Vagina (tissue), 2 donors: ENCODE results near the gene ADGRB2. TPM values are rescaled to one million over a fixed set of nuclear protein-coding genes. Genes with fewer than 3 reads are reported as not detected.

Source experiments
- DNase-seq, 2 donors: peaks; one replicate each; pipeline ENCODE4 v3.0.0-alpha.2; 2017; ENCODE audit errors: extremely low spot score in 2 of 2
- H3K27ac ChIP-seq: fragments of 200-600 bp; sonication (generic); one replicate; pipeline ENCODE4 v1.5.1; 2019
- H3K27me3 ChIP-seq: fragments of 200-600 bp; sonication (generic); one replicate; pipeline ENCODE4 v1.5.1; 2019
- H3K36me3 ChIP-seq, 2 donors: fragments of 200-600 bp; sonication (generic); one replicate each; pipeline ENCODE4 v1.5.1; 2017 to 2019
- H3K4me1 ChIP-seq: fragments of 200-600 bp; sonication (generic); one replicate; pipeline ENCODE4 v1.5.1; 2019
- H3K4me3 ChIP-seq, 2 donors: fragments of 200-600 bp; sonication (generic); 1 replicate in 1 of 2; 2 replicates in 1 of 2; pipeline ENCODE4 v1.5.1; 2016 to 2019
- H3K9me3 ChIP-seq: fragments of 200-600 bp; sonication (generic); one replicate; pipeline ENCODE4 v1.5.1; 2019
- POLR2A ChIP-seq, 2 donors: fragments of 450-650 bp; IDR thresholded peaks; one replicate each; pipeline ENCODE4 v1.6.1; 2017; ENCODE audit warnings: antibody characterized with exemption in 2 of 2, mild to moderate bottlenecking in 2 of 2, moderate library complexity in 2 of 2
- POLR2AphosphoS5 ChIP-seq, 2 donors: sonication (generic); formaldehyde crosslinking; IDR thresholded peaks; one replicate each; pipeline ENCODE4 v1.9.0; 2017; ENCODE audit warnings: antibody characterized with exemption in 2 of 2, mild to moderate bottlenecking in 2 of 2, low read depth in 1 of 2; ENCODE audit not compliant: insufficient read depth in 1 of 2
- intact Hi-C: fragments of 100-400 bp; cut with DNase I; formaldehyde crosslinking; loops from one replicate; pipeline ENCODE4 v1.15.1; 2023
- microRNA-seq: library from miRNA; unstranded; fragments of <30 nt; microRNA quantifications from one replicate; pipeline ENCODE4, GENCODE V29; 2017; ENCODE audit warnings: borderline number of aligned reads, borderline replicate concordance
- small RNA-seq: library from RNA; depleted of rRNA; stranded (forward); fragments of <200 nt; gene quantifications from one replicate; pipeline ENCODE3, GENCODE V24; 2016
- total RNA-seq: library from RNA; depleted of rRNA; stranded (reverse); fragments of >200 nt; gene quantifications from one replicate; pipeline ENCODE4 v1.2.3, GENCODE V29; 2016
- TF ChIP-seq, protein P1 (sequence below), 3 experiments: fragments of 450-650 bp in 2 of 3; fragments of 200-600 bp in 1 of 3; sonication (generic) in 1 of 3; IDR thresholded peaks; one replicate each; pipeline ENCODE4 v1.5.1; 2017 to 2019; ENCODE audit warnings: antibody characterized with exemption in 3 of 3, mild to moderate bottlenecking in 2 of 3, moderate library complexity in 2 of 3

Gene ADGRB2
- total RNA-seq, 1 donor from 2014 or later = 3.9 TPM

DNA sequence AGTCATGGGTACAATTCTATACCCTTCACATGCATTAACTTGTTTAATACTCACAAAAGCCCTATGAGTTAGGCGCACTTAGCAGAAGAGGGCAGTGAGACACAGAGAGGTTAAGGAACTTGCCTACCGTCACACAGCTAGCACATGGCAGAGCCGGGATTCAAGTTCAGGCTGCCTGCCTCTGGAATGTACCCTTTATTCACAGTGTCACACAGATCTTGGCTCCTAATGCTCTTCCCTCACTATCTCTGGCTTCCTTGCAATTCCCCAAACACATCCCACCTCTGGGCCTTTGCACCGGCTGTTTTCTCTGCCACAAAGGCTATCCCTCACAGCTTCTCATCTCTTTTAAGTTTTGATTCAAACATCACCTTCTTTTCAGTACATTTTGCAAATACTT is 85.5 kb downstream of the ADGRB2 start:
- Histone ChIP-seq H3K27ac (no peak overlapping the region), H3K36me3 (peaks cover 0 to 39% of the 10 kb centered on the region in 2 donors), H3K4me1 (peaks cover 4% of the 10 kb centered on the region), H3K4me3 (no peak overlapping the region), H3K9me3 (no peaks in the 10 kb centered on the region), H3K27me3 (no peaks in the 10 kb centered on the region)
- no peak for TF ChIP-seq POLR2AphosphoS5 (IDR thresholded peaks at IDR 0.05; ENCODE audit: insufficient read depth in 1 of 2, low read depth in 1 of 2)
- TF ChIP-seq, protein P1, sequence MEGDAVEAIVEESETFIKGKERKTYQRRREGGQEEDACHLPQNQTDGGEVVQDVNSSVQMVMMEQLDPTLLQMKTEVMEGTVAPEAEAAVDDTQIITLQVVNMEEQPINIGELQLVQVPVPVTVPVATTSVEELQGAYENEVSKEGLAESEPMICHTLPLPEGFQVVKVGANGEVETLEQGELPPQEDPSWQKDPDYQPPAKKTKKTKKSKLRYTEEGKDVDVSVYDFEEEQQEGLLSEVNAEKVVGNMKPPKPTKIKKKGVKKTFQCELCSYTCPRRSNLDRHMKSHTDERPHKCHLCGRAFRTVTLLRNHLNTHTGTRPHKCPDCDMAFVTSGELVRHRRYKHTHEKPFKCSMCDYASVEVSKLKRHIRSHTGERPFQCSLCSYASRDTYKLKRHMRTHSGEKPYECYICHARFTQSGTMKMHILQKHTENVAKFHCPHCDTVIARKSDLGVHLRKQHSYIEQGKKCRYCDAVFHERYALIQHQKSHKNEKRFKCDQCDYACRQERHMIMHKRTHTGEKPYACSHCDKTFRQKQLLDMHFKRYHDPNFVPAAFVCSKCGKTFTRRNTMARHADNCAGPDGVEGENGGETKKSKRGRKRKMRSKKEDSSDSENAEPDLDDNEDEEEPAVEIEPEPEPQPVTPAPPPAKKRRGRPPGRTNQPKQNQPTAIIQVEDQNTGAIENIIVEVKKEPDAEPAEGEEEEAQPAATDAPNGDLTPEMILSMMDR (IDR thresholded peaks at IDR 0.05) = no peak
- TF ChIP-seq POLR2A (IDR thresholded peaks at IDR 0.05) = no peak
- intact Hi-C loops = no loop called here
- no peak for DNase-seq

DNA sequence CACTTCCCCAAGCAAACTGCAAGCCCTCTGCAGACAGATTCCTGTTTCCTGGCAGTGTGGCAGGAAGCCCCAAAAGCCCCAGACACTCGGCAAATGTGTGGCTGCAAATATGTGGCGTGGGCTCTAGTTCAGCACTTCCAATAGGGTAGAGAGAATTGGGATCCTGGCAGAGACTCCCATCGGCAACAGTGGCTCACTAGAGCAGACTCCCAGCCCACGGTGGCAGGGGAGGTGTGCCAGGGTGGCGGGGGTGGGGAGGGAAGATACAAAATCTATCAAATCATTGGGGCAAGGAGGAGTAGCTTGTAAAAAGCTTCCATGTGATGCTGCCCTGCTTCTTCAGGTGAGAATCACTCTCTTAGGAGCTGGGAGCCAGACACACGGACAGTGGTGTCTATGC is 86.2 kb downstream of the ADGRB2 start:
- H3K9me3 ChIP-seq = no peaks in the 10 kb centered on the region
- no peaks in the 10 kb centered on the region for H3K27me3 ChIP-seq
- peaks cover 0 to 38% of the 10 kb centered on the region in 2 donors for H3K36me3 ChIP-seq
- DNase-seq = no peak
- H3K4me1 ChIP-seq = peaks cover 11% of the 10 kb centered on the region
- no peak overlapping the region for H3K27ac ChIP-seq
- TF ChIP-seq POLR2AphosphoS5 (IDR thresholded peaks at IDR 0.05; ENCODE audit: insufficient read depth in 1 of 2, low read depth in 1 of 2) (no peak), POLR2A (IDR thresholded peaks at IDR 0.05) (no peak)
- TF ChIP-seq, protein P1 (IDR thresholded peaks at IDR 0.05) = no peak
- intact Hi-C loops = no loop called here
- H3K4me3 ChIP-seq = no peak overlapping the region

DNA sequence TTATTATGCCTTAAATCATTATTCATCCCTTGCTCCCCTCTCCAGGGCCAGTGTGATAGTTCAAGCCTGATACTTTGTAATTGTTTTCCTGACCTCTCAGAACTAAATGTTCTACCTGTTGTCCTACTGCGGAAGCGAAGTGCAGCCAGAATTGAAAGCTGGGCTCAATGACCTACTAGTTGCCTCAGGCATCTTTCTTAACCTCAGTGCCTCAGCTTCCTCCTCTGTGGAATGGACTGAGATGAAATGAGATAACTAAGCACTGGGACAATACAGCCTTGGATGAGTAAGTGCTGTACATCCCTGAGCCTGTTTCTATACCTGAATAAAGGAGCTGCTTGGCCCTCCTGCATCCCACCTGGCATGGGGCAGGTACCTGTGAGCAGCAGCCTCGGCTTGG is 86.7 kb downstream of the ADGRB2 start:
- Histone ChIP-seq H3K36me3 (peaks cover 0 to 32% of the 10 kb centered on the region in 2 donors), H3K27me3 (no peaks in the 10 kb centered on the region), H3K27ac (no peak overlapping the region), H3K4me1 (peaks cover 17% of the 10 kb centered on the region), H3K9me3 (no peaks in the 10 kb centered on the region), H3K4me3 (no peak overlapping the region)
- no peak for DNase-seq
- intact Hi-C loops = no loop called here
- TF ChIP-seq POLR2A (IDR thresholded peaks at IDR 0.05) = no peak
- TF ChIP-seq, protein P1 (IDR thresholded peaks at IDR 0.05) = no peak
- no peak for TF ChIP-seq POLR2AphosphoS5 (IDR thresholded peaks at IDR 0.05; ENCODE audit: insufficient read depth in 1 of 2, low read depth in 1 of 2)

Small RNA genes within 50 kb of the gene (microRNA-seq; reads per million reads assigned to microRNA genes)
- not detected for gene MIR4254

Small RNA genes within 50 kb of the gene (small RNA-seq; reads per million reads assigned to genes)
- not detected for gene MIR4254

Other genes with a start within 250 kb of the ADGRB2 start
- gene TINAGL1, start 187.8 kb downstream of the ADGRB2 start, total RNA-seq = 142 TPM
- gene HCRTR1, start 146.7 kb downstream of the ADGRB2 start, total RNA-seq = not detected
- 53.3 TPM for gene PEF1, start 119.5 kb downstream of the ADGRB2 start, total RNA-seq
- gene COL16A1, start 60.3 kb downstream of the ADGRB2 start, total RNA-seq = 82.3 TPM
- gene SPOCD1, start 51.7 kb upstream of the ADGRB2 start, total RNA-seq = 4.2 TPM
- 112 TPM for gene PTP4A2, start 174.0 kb upstream of the ADGRB2 start, total RNA-seq
- gene KHDRBS1, start 249.5 kb upstream of the ADGRB2 start, total RNA-seq = 104 TPM